Measurements from ENCODE around the gene RAB1A. TPM values are rescaled to one million over a fixed set of nuclear protein-coding genes. Genes with fewer than 3 reads are reported as not detected.

Gene RAB1A
- total RNA-seq, 1 experiment from 2014 or later, result 207 TPM

DNA sequence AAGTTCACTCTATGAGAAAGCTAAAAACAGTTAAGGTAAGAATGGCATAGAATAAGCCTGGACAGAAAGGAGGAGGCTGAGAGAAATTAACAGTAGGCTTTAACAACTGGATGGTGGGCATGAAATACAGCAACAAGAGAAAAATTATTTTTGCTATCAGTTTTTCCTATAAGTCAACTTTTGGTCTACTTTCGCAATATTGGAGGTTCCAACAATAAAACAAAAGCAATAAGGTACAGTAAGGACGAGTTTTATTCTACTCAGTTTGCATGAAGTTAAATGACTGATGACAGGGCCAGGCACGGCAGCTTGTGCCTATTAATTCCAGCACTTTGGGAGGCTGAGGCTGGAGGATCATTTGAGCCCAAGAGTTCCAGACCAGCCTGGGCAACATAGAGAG lies 17.3 kb downstream of the RAB1A start:
- Mint-ChIP-seq H3K36me3 (ENCODE audit: insufficient read depth, unreplicated experiment) (peaks cover 28% of the 10 kb centered on the region), H3K9me3 (ENCODE audit: unreplicated experiment) (no peaks in the 10 kb centered on the region), H3K27ac (ENCODE audit: unreplicated experiment) (no peak overlapping the region), H3K27me3 (ENCODE audit: insufficient read depth, unreplicated experiment) (no peaks in the 10 kb centered on the region), H3K4me1 (ENCODE audit: low read depth, unreplicated experiment) (peaks cover 10% of the 10 kb centered on the region), H3K4me3 (ENCODE audit: unreplicated experiment) (no peak overlapping the region)
- BruUV-seq (replicated peaks), result no TSS peak
- POLR2A ChIA-PET, result interaction anchor here (0.9 kb wide), 1 partner anchor 57 kb away, joined by 3 read pairs; no protein-coding TSS in a partner anchor
- no peak for DNase-seq
- Histone ChIP-seq H3K36me3 (ENCODE audit: control insufficient read depth, insufficient read depth, low read length) (no peaks in the 10 kb centered on the region), H3K9me3 (peaks cover 3% of the 10 kb centered on the region; the same call in 1 of the 2 replicates), H3K4me1 (no peaks in the 10 kb centered on the region; the same call in 1 of the 2 replicates), H3K4me3 (ENCODE audit: low read depth, low read length) (no peak overlapping the region), H3K27me3 (replicated peaks; ENCODE audit: control insufficient read depth, insufficient read depth, low read length) (no peaks in the 10 kb centered on the region)
- TF ChIP-seq, protein P1, sequence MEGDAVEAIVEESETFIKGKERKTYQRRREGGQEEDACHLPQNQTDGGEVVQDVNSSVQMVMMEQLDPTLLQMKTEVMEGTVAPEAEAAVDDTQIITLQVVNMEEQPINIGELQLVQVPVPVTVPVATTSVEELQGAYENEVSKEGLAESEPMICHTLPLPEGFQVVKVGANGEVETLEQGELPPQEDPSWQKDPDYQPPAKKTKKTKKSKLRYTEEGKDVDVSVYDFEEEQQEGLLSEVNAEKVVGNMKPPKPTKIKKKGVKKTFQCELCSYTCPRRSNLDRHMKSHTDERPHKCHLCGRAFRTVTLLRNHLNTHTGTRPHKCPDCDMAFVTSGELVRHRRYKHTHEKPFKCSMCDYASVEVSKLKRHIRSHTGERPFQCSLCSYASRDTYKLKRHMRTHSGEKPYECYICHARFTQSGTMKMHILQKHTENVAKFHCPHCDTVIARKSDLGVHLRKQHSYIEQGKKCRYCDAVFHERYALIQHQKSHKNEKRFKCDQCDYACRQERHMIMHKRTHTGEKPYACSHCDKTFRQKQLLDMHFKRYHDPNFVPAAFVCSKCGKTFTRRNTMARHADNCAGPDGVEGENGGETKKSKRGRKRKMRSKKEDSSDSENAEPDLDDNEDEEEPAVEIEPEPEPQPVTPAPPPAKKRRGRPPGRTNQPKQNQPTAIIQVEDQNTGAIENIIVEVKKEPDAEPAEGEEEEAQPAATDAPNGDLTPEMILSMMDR (IDR thresholded peaks at IDR 0.05; ENCODE audit: insufficient read depth in 1 of 2, low read depth in 1 of 2, low read length in 1 of 2, severe bottlenecking in 1 of 2, unreplicated experiment in 1 of 2), result no peak
- CTCF ChIA-PET, result no interaction called here
- intact Hi-C loops (cut with micrococcal nuclease; ENCODE audit: unreplicated experiment), result no loop called here

DNA sequence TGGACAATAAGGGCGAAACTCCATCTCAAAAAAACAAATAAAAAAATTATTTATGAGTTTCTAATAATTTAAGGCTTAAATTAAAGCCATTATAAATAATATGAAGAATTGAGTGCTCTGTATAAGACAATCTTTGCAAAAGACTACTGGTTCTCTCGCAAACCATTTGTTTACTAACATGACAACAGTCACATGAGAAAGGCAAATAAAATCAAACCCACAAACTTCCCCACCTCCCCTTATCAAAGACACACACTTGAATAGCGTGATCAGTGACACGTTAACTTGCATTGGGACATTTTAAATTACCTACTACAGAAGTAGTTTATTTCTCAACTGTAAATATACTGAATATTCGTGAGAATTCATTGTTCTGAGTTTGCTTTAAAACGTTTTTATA lies 21.1 kb downstream of the RAB1A start:
- Mint-ChIP-seq H3K4me3 (ENCODE audit: unreplicated experiment) (no peak overlapping the region), H3K36me3 (ENCODE audit: insufficient read depth, unreplicated experiment) (peaks cover 57% of the 10 kb centered on the region), H3K4me1 (ENCODE audit: low read depth, unreplicated experiment) (peaks cover 10% of the 10 kb centered on the region), H3K27ac (ENCODE audit: unreplicated experiment) (no peak overlapping the region), H3K9me3 (ENCODE audit: unreplicated experiment) (no peaks in the 10 kb centered on the region), H3K27me3 (ENCODE audit: insufficient read depth, unreplicated experiment) (no peaks in the 10 kb centered on the region)
- POLR2A ChIA-PET, result no interaction called here
- H3K36me3 ChIP-seq (ENCODE audit: control insufficient read depth, insufficient read depth, low read length), result no peaks in the 10 kb centered on the region; the same call in 1 of the 2 replicates
- TF ChIP-seq, protein P1 (IDR thresholded peaks at IDR 0.05; ENCODE audit: insufficient read depth in 1 of 2, low read depth in 1 of 2, low read length in 1 of 2, severe bottlenecking in 1 of 2, unreplicated experiment in 1 of 2), result no peak
- DNase-seq, result no peak
- BruUV-seq (replicated peaks), result no TSS peak
- intact Hi-C loops (cut with micrococcal nuclease; ENCODE audit: unreplicated experiment), result no loop called here
- no peaks in the 10 kb centered on the region for H3K9me3 ChIP-seq
- H3K4me3 ChIP-seq (ENCODE audit: low read depth, low read length), result no peak overlapping the region
- H3K4me1 ChIP-seq, result no peaks in the 10 kb centered on the region
- CTCF ChIA-PET, result no interaction called here
- no peaks in the 10 kb centered on the region for H3K27me3 ChIP-seq (replicated peaks; ENCODE audit: control insufficient read depth, insufficient read depth, low read length)

DNA sequence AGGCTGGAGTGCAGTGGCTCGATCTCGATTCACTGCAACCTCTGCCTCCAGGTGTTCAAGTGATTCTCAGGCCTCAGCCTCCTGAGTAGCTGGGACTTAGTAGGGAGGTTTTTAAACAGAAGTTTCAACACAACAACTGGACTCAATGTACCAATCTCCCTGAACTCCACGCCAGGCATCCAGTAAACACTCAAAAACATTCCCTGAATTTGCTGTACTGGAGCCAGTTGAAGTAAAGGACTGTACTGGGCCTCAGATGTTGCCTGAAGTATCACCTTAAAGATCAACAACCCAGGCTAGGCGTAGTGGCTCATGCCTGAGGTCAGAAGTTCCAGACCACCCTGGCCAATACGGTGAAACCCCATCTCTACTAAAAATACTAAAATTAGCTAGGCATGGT lies 22.4 kb downstream of the RAB1A start:
- peaks cover 10% of the 10 kb centered on the region for H3K4me1 Mint-ChIP-seq (ENCODE audit: low read depth, unreplicated experiment)
- TF ChIP-seq, protein P1 (IDR thresholded peaks at IDR 0.05; ENCODE audit: insufficient read depth in 1 of 2, low read depth in 1 of 2, low read length in 1 of 2, severe bottlenecking in 1 of 2, unreplicated experiment in 1 of 2), result no peak
- Histone ChIP-seq H3K4me1 (no peaks in the 10 kb centered on the region), H3K4me3 (ENCODE audit: low read depth, low read length) (no peak overlapping the region), H3K9me3 (no peaks in the 10 kb centered on the region), H3K27me3 (replicated peaks; ENCODE audit: control insufficient read depth, insufficient read depth, low read length) (no peaks in the 10 kb centered on the region), H3K36me3 (ENCODE audit: control insufficient read depth, insufficient read depth, low read length) (no peaks in the 10 kb centered on the region; the same call in 1 of the 2 replicates)
- no peaks in the 10 kb centered on the region for H3K27me3 Mint-ChIP-seq (ENCODE audit: insufficient read depth, unreplicated experiment)
- no peak overlapping the region for H3K4me3 Mint-ChIP-seq (ENCODE audit: unreplicated experiment)
- no peaks in the 10 kb centered on the region for H3K9me3 Mint-ChIP-seq (ENCODE audit: unreplicated experiment)
- ChIA-PET CTCF (no interaction called here), POLR2A (no interaction called here)
- peaks cover 68% of the 10 kb centered on the region for H3K36me3 Mint-ChIP-seq (ENCODE audit: insufficient read depth, unreplicated experiment)
- no TSS peak for BruUV-seq (replicated peaks)
- no peak overlapping the region for H3K27ac Mint-ChIP-seq (ENCODE audit: unreplicated experiment)
- DNase-seq, result no peak
- intact Hi-C loops (cut with micrococcal nuclease; ENCODE audit: unreplicated experiment), result no loop called here

All from Caco-2 (cell line).